Melanocyte of skin (primary cell): ENCODE results near the gene SRF. TPM values are rescaled to one million over a fixed set of nuclear protein-coding genes. Genes with fewer than 3 reads are reported as not detected.

Experiments used
- total RNA-seq, 2 donors: library from RNA; depleted of rRNA; stranded (reverse); fragments of >200 nt; gene quantifications; 2 replicates each; pipeline ENCODE4 v1.2.3, GENCODE V29; 2012

SRF gene
- total RNA-seq: 10 to 100 TPM; 15.8 to 22.6 TPM

GRCh38 chr6:43170931-43171706, at the start of gene SRF:
Gene SRF (plus strand): TSS chr6:43171269. CDS start chr6:43171657, 388 bp downstream.

GRCh38 chr6:43181942-43182860, 11.1 kb downstream of the SRF start, which contains the start of gene CUL9:
Gene CUL9 (plus strand): TSS chr6:43182196. CDS start chr6:43184311, 2,115 bp downstream.

DNA sequence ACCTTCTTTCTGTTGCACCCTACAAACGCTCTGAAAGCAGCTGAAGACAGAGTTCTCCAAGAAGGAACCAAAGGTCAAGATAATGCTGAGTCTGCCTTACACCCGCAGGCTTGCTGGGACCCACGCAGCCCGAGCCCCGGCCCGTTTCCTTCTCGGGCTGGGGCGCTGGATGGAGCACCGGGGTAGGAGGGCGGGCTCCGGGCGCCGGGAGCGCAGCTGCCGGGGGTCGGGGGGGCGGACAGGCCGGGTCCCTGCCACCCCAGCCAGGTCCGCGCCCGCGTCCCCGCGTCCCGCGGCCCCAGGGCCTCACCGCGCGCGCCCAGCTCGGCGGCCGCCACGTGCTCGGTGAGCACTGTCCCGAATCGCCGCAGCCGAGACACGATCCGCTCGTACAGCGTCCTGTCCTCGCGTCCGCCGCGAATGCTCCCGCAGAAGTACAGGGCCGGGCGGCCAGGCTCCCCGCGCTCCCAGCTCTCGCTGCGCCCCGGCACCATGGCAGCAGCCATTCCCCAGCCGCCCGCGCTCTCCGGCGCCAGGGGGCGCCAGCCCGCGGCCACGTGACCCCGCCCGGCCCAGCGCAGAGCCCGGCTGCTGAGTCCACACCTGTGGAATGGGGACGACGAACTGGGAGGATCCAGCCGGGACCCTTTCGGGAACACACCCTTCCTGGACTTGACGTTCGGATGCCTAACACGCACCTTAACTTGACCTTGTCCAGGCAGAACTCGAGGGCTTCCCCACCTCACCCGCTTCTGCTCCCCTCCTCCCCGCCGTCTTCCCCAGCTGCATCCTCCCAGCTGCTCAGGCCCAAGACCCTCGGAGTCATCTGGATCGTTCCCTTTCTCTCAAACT, 58.1 kb downstream of the SRF start, which contains the start of gene DNPH1:
DNPH1 (minus strand) TSS at position 531 of the 852 bp plus-strand sequence; CDS start at position 506, 25 bp downstream.

Other genes starting within 250 kb of the SRF start
- gene CNPY3, start 241.8 kb upstream of the SRF start, total RNA-seq: 10 to 100 TPM; 19.6 to 39.6 TPM
- not detected for gene GNMT, start 210.5 kb upstream of the SRF start, total RNA-seq
- 10 to 100 TPM; 20.3 to 27.5 TPM for gene PEX6, start 192.1 kb upstream of the SRF start, total RNA-seq
- 10 to 100 TPM; 48.5 to 65.6 TPM for gene PPP2R5D, start 186.7 kb upstream of the SRF start, total RNA-seq
- gene MEA1, start 157.3 kb upstream of the SRF start, total RNA-seq: 10 to 100 TPM; 40.6 to 63.6 TPM
- gene KLHDC3, start 157.0 kb upstream of the SRF start, total RNA-seq: 10 to 100 TPM; 84.7 to 90.9 TPM
- gene RRP36, start 149.6 kb upstream of the SRF start, total RNA-seq: 100 to 1,000 TPM in 1 of 2 donors, 10 to 100 TPM in 1; 84.0 to 123 TPM
- 10 to 100 TPM; 16.7 to 17.6 TPM for gene CUL7, start 117.4 kb upstream of the SRF start, total RNA-seq
- gene MRPL2, start 111.8 kb upstream of the SRF start, total RNA-seq: 10 to 100 TPM; 19.6 to 38.6 TPM
- 10 to 100 TPM in 1 of 2 donors, 1 to 10 TPM in 1; 8.7 to 14.1 TPM for gene KLC4, start 111.6 kb upstream of the SRF start, total RNA-seq
- 10 to 100 TPM; 19.3 to 36.6 TPM for gene PTK7, start 95.0 kb upstream of the SRF start, total RNA-seq
- gene CUL9, start 10.9 kb downstream of the SRF start, total RNA-seq: 10 to 100 TPM; 26.0 to 31.0 TPM
- 10 to 100 TPM; 43.6 to 71.9 TPM for gene DNPH1, start 58.2 kb downstream of the SRF start, total RNA-seq
- gene TTBK1, start 72.2 kb downstream of the SRF start, total RNA-seq: under 1 TPM in 1 of 2 donors, not detected in 1; under 0.01 TPM
- gene SLC22A7, start 127.0 kb downstream of the SRF start, total RNA-seq: not detected
- not detected for gene CRIP3, start 137.6 kb downstream of the SRF start, total RNA-seq
- 10 to 100 TPM in 1 of 2 donors, 1 to 10 TPM in 1; 9.0 to 14.1 TPM for gene ZNF318, start 198.4 kb downstream of the SRF start, total RNA-seq